ENCODE results near the gene SBNO2.

Gene SBNO2

DNA sequence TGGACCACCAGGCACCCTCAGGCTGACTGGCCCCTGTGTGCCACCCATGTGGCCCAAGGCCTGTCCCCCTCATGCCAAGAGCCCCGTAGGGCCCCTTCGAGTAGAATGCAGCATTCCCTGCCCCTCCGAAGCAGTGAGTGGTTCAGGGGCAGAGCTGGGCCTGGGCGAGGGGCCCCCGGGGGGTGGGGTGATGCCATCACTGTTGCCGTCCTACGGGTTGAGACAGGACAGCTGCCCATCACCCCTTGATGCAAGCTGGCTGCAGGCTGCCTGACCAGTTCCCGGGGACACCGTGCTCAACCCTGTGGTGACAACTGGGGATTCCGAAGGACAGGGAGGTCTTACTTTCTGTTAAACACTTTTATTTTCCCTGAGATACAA lies 4.7 kb downstream of the SBNO2 start:
- no peak for DNase-seq (ENCODE audit: low read depth in 2 of 2)

DNA sequence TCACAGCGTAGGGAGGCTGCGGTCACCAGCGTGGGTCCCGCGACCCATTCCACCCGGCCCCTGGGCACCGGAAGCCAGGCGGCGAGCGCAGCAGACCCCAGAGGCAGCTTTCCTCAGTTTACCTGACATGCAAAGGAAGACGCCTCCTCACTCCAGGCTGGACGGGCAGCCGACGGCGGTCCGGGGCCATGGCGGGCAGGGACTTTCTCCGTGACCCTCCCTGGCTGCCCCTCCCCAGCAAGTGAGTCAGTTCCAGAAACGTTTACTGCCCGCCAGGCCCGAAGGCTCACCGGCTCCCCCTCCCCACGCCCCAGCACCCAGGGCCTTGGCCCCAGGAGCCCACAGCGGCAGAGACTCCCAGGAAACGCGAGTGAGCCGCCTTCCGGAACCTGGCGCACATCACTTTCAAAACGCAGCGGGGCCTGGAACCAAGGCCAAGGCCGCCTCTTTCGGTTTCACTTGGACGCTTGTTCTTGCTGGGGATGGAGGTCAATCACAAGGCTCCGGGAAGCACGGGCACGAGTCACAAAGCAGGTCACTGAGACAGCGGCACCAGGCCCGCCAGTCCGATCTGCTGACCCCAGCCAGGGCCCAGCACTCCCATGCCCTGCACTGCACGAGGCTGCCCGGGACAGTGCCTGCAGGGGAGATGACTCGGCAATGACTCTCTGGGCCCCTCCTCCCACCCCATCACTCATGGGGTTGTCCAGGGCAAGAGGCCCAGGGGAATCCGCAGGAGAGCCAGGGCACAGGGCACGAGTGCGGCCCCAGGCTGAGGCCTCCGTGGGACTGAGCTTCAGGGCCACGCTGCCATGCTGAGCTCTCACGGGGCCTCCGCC lies 5.3 kb downstream of the SBNO2 start:
- no peak for DNase-seq (ENCODE audit: low read depth in 2 of 2)

DNA sequence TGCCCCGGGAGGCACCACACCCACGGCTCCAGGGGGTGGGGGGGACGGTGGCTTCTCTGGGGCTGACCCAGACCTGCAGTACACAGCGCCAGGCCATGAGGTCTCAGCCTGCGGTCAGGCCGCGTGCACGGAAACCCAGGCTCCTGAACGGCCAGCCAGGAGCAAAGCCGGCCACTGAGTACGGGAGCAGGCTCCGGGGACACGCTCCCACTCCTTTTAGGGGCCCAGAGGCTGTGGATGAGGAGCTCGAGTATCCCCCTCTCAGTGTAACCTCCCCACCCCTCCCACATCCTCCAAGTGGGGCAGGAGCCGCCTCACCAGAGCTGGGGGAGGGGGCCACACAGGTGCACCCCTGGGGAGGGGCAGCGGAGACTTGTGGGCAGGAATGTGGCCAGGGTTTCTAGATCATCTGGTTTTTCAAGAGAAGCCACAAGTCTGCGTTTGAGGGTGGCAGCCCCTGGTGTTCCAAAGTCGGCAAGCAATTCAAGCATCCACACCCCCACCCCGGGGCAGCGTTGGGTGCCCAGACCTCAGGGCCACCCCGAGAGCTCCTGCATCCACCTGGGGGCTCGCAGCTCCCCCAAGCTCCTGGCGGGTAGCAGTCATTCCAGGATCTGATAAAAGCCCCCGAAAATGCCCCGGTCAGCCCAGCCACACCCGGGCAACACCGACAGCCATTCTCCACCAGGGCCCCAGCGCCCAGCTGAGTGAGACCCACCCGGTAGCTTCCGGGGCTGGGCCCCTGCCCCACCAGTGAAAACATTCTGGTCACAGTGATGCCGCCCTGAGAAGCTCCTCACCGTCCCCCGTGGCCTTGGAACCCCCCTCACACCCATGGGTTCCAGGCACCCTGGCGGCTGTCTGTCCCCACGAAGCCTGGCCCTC lies 6.1 kb downstream of the SBNO2 start:
- no peak for DNase-seq (ENCODE audit: low read depth in 2 of 2)

DNA sequence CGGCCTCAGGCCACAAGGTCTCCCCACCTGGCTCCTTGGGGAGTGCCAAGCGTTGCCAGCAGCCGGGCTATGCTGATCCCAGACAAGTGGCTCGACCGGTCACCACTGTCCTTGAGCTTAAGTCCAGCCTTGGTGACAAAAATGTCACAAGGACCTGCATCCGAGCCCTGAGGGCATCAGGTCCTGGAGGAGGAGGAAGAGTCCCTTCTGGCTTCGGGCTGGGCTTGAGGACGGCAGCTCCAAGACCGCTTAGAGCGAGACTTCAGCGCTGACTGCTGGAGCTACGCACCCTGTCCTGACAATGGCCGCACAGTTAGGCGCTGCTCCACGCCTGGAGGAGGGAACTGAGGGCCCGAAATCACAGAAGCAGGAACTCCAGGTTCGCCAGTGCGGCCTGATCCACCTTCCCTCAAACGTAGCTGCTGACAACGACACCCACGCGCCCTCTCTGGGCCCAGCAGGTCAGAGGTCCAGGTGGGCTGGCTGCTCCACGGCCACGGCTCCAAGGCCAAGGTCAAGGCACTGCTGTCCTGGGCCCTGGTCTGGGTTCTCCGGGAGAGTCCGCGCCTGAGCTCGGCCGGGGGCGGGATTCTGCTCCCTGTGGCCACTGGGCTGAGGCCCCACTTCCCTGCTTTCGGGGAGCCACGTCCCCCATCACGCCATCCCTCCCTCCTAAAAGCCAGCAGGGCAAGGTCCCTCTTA lies 7.0 kb downstream of the SBNO2 start:
- no peak for DNase-seq (ENCODE audit: low read depth in 2 of 2)

DNA sequence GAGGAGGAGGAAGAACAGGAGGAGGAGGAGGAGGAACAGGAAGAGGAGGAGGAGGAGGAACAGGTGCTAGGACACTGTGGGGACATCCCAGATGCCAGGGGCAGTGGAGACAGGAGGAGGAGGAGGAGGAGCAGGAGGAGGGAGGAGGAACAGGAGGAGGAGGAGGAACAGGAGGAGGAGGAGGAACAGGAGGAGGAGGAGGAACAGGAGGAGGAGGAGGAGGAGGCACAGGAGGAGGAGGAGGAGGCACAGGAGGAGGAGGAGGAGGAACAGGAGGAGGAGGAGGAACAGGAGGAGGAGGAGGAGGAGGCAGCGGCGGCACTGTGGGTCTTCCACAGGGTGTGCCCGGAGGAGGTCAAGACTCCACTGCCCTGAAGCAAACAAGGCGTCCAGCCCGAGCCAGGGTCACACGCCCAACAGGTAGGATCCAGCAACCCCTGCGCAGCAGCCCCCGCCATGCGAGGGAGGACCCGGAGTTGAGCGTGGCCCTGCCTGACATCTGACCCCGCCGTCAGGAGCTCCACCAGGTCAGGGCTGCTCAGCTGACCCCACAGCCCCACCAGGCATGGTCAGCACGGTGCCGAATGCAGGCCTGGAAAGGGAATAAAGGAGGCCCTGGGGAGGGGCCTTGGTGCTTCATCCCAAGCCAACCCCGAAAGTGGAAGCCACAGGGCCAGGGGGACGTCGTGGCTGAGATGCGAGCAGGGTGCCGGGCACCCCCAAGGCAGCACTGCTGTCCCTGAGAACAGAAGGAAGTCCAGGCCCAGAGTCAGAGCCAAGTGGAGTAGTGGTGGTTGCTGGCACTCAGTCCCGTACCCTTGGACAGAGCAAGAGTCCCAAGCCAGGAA lies 9.2 kb downstream of the SBNO2 start:
- no peak for DNase-seq (ENCODE audit: low read depth in 2 of 2)

DNA sequence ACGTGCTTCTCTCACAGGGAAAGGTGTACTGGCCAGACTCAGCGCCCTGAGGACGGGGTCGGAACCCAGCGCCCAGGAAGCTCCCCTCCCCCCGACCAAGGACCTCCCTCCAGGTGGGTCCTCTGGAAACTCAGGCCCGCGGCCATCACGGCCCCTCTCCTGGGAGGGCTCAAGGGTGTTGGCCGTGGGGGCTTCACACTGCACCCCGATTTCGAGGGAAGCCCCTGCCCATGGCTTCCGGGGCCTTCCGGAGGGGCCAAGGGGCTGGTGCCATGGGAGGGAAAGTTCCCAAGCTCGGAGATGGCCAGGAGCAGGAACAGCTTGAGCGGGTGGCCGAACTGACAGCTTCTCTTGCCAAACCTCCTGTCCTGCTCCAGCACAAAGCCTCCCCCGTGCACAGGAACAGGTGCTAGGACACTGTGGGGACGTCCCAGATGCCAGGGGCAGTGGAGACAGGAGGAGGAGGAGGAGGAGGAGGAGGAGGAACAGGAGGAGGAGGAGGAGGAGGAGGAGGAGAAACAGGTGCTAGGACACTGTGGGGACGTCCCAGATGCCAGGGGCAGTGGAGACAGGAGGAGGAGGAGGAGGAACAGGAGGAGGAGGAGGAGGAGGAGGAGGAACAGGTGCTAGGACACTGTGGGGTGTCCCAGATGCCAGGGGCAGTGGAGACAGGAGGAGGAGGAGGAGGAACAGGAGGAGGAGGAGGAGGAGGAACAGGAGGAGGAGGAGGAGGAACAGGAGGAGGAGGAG lies 10.0 kb downstream of the SBNO2 start:
- DNase-seq (ENCODE audit: low read depth in 2 of 2): no peak

DNA sequence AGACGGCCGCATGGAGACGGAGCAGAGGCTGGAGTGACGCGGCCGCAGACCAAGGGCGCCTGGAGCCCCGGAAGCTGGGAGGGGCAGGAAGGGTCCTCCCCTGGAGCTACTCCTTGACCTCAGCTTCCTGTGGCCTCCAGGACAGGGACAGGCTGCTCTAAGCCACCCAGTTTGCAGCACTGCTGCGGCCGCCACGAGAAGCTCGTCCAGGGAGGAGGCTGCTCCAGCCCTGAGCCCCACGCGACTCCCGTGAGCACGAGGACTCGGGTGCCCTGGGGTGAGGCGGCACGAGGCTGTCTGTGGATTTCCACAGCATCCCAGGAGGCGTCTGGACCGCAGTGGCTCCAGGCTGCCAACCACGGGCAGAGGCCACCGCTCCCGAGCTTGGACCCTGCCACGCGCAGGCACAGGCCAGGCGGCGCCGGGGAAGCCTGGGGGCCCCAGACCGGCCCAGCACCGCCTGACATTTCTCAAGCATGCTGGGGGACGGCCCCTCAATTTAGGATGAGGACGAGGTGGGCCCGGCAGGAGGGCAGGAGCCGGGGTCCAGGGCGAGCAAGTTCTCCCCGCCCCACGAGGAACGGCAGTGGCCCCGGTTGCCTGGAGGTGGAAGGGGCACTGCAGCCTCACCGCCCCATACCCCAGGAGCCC lies 10.7 kb downstream of the SBNO2 start:
- DNase-seq (ENCODE audit: low read depth in 2 of 2): no peak

DNA sequence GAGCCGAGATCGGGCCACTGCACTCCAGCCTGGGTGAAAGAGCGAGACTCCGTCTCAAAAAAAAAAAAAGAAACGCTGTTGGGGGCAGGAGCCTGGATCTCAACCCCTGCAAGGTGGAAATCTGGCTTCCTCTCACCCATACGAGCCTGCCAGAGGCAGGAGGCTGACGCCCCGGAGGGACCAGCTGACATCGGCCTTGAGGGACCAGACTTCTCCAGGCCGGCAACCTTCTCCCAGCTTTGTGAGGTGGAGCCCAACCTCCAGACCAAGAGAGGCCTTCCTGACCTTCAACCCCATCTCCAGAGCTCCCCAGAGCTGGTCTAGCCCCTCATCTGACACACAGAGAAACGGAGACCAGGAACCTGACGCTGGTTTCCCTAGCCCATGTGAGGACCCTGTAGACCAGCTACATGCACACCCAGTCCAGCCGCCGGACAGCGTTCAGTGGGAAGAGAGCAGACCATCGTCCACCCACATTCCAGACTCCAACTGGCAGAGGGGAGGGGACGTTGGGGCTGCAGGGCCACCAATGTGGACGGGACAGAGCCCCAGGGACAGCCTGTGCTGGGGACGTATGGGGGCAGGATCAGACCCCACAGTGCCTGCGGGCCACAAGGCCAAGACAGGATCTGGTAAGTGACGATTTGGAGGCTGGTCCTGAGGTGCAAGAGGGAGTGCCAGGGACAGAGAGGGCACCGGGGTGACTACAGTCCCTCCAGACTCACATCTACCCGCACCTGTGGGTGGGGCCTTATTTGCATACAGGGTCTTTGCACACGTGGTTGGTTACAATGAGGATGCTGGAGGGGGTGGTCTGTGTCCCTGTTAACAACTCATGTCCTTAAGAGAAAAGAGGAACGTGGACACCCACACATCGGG lies 11.4 kb downstream of the SBNO2 start:
- DNase-seq (ENCODE audit: low read depth in 2 of 2): no peak

DNA sequence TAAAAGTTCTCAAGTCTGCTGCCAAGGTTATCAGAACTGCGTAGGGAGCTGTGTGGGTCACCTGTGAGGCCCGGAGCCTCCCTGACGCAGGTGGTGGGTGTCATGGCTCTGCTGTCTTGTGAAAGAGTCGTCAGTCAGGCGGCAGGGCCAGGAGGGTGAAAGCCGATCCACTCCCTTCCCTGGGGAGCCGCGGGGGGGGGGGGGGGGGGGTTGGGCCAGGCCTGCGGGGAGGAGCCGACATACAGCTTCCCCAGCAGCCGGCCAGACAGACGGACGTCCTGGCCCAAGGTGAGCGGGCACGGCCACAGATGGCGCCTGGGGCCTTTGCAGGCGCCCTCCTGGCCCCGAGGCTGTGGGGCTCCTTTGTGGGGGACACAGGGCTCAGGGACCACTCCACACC lies 12.4 kb downstream of the SBNO2 start:
- DNase-seq (ENCODE audit: low read depth in 2 of 2): no peak

DNA sequence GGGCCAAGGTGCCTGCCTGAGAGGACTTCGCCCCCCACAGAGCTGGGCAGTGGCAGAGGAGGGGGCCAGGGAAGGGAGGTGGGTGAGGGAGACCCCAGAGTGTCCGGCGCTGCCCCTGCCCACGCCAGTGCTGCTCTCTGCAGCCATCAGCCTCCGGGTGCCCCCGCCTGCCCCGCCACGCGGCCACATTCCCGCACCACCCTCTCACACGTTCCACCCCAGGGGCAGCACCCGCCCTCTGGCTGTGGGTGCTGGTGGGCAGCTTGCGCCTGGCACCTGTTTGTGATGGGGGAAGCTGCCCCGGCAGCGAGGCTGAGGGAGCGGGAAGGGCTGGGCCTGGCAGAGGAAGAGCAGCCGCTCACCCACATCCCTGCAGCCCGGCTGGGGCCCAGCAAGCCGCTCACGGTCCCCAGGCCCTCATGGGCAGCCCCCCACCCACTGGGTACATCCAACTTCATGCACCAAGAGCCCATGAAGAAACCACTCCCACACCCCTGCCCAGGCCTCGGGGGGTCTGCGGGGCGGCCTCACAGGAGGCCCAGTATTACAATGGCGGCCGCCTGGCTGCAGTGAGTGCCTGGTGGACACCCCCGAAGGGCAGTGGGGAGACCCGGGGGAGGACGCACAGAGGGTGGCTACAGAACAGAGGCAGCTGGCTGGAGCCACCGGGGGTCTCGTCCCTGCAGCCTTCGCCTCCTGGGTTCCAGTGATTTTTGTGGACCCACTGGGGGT lies 14.0 kb downstream of the SBNO2 start:
- DNase-seq (ENCODE audit: low read depth in 2 of 2): no peak

DNA sequence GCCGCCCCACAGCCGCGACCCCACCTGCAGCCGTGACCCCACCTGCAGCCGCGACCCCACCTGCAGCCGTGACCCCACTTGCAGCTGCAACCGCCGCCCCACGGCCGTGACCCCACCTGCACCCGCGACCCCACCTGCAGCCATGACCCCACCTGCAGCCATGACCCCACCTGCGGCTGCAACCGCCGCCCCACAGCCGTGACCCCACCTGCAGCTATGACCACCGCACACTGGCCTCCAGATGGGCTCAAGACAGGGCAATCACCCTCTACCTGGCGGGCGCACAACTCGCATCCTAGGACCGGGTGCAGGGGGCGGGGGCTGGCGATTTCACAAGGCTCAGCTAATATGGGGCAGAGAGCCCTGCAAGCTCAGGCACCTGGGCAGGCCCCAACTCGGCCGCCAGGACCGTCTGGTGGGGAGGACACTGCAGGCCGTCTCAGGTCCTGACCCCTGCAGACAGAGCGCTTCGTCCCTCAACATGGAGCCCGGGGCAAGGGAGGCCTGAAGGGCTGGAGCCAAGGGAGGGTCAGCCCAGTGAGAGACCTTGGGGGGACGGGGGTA lies 15.1 kb downstream of the SBNO2 start:
- no peak for DNase-seq (ENCODE audit: low read depth in 2 of 2)

DNA sequence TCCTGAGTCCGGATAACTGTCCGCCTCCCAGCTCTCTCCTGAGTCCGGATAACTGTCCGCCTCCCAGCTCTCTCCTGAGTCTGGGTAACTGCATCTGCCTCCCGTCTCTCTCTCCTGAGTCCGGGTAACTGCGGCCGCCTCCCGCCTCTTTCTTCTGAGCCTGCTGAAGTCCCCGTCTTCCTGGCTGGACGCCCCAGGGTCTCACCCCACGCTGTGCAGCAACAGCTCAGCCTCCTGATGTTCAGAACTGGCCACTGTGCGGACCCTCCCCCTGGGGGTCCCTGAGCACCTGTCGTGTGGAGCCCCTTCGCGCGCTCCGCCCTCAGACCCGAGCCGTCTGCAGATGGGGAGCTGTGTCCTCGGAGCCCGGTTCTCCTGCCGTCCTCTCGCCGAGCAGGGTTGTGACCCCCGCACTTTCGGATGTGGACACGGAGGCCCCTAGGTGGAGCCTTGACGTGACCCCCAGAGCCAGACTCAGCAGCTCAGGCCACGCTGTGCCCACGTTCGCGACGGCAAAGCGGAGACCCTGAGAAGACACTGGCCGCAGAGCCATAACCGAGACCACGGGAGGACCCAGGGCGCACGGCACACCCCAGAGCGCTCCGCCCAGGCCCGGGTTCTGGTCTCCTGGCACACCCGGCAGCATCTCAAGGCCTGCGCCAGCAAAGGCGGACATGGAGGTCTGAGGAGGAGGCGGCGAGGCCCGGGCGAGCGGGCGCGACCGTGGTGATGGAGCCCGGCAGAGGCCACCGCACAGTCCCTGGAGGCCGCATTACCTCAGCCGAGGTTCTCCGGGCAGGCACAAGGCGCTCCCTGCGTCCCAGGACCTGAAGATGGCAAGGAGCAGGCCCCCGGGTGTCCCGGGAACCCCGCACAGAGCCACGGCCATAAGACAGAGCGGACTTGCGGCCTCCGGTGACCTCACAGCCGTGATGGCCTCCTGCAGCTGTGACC lies 15.9 kb downstream of the SBNO2 start:
- no peak for DNase-seq (ENCODE audit: low read depth in 2 of 2)

DNA sequence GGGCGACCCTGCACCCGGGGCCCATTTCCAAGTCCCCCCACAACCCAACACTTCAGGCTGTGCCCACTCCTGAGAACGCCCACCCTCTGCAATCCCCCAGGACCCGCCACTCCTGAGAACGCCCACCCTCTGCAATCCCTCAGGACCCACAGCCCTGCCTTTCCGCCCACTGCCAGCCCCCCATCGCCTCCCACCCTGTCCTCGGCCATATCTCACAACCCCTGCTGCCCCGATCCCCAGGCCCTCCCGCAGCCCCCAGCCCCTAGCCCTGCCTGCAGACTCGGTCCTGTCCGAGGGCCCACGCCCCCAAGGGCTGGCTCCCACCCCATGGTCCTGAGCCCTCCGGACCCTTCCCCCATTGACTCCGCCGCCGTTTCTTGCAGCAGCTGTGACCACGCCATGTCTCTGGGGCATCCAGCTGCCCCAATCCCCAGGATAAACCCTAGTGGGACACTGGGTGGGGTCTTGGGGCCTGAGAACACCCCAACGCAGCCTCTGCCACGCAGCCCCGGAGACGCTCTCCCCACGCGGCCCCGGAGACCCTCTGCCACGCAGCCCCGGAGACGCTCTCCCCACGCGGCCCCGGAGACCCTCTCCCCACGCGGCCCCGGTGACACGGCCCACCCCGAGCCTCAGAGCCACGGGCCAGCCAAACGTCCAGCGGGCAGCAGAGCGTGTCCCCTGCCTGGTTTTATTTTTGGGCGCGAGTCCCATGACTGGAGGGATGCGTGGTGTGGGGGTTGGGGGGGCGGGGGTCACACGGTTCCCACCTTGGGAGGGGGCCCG lies 17.0 kb downstream of the SBNO2 start:
- DNase-seq (ENCODE audit: low read depth in 2 of 2): no peak

DNA sequence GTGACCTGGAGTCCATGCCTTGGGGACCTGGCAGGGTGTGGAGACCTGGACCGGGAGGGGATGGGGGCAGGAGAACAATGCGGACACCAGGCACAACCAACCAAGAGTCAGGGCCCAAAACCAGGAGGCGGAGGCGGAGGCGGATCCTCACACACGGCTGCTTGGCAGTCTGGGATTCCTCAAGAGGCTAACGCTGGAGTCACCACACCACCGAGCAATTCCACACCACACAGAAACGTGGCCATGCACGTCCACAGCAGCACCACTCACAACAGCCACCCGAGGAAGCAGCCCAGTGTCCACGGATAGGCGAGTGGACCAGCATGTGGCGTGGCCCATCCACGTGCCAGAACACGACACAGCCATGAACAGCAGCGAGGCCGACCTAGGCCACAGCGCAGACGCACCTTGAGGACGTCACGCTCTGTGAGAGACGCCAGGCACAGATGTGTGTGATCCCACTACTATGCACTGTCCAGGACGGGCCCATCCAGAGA lies 17.7 kb downstream of the SBNO2 start:
- DNase-seq (ENCODE audit: low read depth in 2 of 2): no peak

DNA sequence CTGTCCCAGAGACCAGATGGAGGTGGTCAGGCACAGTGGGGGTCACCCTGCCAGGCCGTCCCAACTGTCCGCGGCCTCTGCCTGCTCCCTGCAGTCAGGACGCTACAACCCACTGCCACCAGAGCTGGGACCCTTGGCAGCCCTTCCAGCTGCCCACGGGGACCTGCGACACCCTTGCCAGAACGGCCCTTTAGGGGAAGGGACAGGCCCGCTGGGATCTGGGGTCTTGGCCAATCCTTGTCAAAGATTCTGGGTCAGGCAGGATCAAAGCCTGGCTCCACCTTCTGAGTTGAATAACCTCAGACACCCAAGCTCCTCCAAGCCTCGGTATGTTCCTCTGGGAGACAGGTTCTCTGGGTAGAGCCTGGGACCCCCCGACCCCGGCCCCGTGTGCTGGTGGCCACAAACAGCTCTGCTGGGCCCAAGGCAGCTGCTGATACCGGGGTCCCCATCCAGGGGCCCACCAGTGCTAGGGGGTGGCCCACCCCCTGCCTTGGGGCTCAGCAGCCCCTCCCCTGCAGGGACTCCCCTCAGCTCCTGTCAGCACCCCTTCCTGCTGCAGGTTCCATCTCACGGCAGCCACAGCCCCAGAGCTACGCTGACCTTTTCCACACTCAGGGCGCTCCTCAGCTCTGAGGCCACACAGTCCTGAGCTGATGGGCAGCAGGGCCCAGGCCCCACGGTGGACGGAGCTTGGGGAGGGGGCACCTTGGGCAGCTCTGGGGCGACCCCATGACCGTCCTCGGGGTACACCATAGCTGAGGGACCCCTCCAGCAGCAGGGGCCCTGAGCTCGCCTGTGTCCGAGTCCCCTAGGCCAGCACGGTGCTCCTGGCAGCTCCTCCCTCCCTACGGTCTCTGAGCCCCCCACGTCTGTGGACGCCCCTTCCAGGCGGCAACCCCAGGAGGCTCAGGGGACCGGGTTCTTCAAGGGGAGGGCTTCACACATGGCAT lies 18.4 kb downstream of the SBNO2 start:
- no peak for DNase-seq (ENCODE audit: low read depth in 2 of 2)

All from stimulated activated CD4-positive, alpha-beta T cell treated with anti-CD3 and anti-CD28 coated beads, Interleukin-1b, Interleukin-23, amount 100 ng/mL, for 4 hours (primary cell).